ENCODE measurements around the gene LAMA5. TPM values are rescaled to one million over a fixed set of nuclear protein-coding genes. Genes with fewer than 3 reads are reported as not detected.
A peak's percentile ranks its signal among the peaks of the same experiment; 100 is the strongest.

Gene LAMA5
- total and polyA plus RNA-seq, 8 donors: 41.4 to 278 (median 79.6) TPM

DNA sequence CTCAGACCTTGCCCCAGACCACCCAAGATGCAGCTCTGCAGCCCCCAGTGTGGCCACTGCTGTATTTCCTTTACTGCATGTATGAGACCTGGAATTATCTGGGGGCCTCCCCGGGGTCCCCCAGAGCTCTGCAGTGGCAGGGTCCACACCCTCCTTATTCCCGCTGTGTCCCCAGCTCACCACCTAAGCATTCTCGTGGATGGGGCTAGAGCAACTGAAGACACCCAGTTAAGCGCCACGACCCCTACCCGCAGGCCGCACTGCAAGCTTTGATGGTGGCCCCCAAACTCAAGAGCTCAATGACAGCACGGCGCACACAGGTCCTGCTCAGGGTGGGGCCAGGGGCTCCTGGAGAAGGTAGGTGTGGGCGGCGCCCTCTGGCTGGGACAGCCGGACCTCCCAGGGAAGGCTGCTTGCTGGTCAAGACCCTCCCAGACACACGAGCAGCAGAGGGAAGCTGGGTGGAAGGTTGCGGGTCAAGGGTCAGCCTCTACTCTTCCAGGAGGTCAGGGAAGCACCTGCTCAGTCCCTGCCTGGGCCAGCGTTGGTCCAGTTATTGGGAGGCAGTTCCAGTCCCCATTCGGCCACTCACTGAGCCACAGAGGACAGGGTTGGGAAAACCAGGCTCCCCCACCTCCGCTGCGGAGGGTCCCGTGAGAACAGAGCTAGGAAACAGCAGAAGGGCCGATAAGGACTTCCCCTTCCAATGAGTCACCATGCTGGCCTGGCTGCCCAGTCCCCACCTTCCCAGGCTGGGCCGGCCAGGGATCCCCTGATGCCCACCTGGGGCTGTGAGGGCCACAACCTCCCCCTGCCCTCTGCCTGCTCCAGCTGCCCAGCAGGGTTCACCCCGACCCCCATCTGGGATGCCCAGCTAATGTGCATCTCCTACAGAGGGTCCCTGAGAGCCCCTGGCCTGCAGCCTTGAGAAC is 2.9 kb downstream of the LAMA5 start:
- Histone ChIP-seq H3K4me3 (peak overlapping the region; percentile 67 to 90 (median 77)), H3K27ac (peak overlapping the region; percentile 63 to 92 (median 89)), H3K4me1 (peaks cover 88 to 94% (median 91%) of the 10 kb centered on the region in 4 donors)

DNA sequence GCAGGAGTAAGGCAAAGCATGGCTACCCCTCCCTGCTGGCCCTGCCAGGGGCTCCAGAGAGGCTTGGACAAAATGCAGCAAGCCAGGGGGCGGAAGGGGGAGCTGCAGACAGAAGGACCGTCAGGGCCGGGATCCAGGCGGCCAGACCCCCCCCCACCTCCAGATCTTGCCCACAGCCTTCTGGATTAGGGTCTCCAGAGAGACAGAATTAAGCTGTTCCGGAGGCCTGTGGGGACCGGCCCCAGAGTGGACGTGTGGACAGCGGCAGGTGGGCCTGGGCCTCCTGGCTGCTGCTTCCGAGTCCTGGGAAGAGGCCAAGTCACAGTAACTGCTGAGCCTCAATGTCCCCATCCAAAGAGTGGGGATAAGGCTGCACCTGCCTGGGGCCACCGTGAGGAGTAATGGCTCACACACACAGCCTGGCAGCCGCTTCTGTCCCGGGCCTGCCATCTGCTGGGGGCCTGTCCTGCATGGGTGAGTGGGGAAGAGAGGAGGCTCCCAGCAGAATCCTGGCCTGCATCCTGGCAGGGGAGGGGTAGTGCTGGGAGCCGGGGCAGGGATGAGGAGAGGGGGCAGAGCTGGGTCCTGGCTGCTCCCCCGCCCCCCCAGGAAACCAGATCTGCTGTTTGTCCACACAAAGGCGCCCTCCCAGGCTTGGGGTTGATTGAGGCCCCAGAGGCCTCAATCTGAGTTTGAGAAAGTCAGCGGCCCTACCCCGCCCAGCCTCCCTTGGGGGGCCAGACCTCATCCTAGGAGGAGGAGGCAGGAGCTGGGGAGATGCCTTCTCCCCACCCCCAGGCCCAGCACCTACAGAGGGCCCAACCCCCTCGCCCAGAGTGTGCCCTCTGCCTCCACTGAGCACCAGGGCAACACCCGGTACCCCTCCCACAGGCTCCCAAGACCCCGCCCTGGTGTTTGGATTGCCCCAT is 3.9 kb downstream of the LAMA5 start:
- Histone ChIP-seq H3K4me1 (peaks cover 88 to 94% (median 91%) of the 10 kb centered on the region in 4 donors), H3K9me3 (no peaks in the 10 kb centered on the region), H3K27ac (peak overlapping the region in 4 of 5 donors; percentile 82 to 92 (median 90)), H3K36me3 (peaks cover 0 to 14% (median 4%) of the 10 kb centered on the region in 4 donors), H3K27me3 (peaks cover 0 to 25% (median 15%) of the 10 kb centered on the region in 3 donors), H3K4me3 (no peak overlapping the region)
- peak in 1 of 2 donors; percentile 69 for DNase-seq
- TF ChIP-seq POLR2A (IDR thresholded peaks at IDR 0.05) (no peak), POLR2AphosphoS5 (IDR thresholded peaks at IDR 0.05) (no peak), EP300 (IDR thresholded peaks at IDR 0.05) (no peak)
- TF ChIP-seq, protein P1, sequence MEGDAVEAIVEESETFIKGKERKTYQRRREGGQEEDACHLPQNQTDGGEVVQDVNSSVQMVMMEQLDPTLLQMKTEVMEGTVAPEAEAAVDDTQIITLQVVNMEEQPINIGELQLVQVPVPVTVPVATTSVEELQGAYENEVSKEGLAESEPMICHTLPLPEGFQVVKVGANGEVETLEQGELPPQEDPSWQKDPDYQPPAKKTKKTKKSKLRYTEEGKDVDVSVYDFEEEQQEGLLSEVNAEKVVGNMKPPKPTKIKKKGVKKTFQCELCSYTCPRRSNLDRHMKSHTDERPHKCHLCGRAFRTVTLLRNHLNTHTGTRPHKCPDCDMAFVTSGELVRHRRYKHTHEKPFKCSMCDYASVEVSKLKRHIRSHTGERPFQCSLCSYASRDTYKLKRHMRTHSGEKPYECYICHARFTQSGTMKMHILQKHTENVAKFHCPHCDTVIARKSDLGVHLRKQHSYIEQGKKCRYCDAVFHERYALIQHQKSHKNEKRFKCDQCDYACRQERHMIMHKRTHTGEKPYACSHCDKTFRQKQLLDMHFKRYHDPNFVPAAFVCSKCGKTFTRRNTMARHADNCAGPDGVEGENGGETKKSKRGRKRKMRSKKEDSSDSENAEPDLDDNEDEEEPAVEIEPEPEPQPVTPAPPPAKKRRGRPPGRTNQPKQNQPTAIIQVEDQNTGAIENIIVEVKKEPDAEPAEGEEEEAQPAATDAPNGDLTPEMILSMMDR (IDR thresholded peaks at IDR 0.05): no peak
- 50 to 75% (median 70%) methylated on average over 13 to 20 of the region's 20 CpGs for WGBS, 5 donors
- intact Hi-C loops (cut with DNase I; ENCODE audit: low total_unique reads): no loop called here

More for the DNA sequence above, 2.9 kb downstream of the LAMA5 start:
- Histone ChIP-seq H3K9me3 (no peaks in the 10 kb centered on the region), H3K27me3 (peaks cover 0 to 34% (median 20%) of the 10 kb centered on the region in 3 donors), H3K36me3 (peaks cover 0 to 14% (median 4%) of the 10 kb centered on the region in 4 donors)
- 70 to 79% (median 76%) methylated on average over 14 to 22 of the region's 22 CpGs for WGBS, 5 donors
- intact Hi-C loops (cut with DNase I; ENCODE audit: low total_unique reads): no loop called here
- DNase-seq: peak in 1 of 2 donors; percentile 60
- TF ChIP-seq POLR2A (IDR thresholded peaks at IDR 0.05): no peak
- no peak for TF ChIP-seq EP300 (IDR thresholded peaks at IDR 0.05)
- TF ChIP-seq, protein P1 (IDR thresholded peaks at IDR 0.05): no peak
- no peak for TF ChIP-seq POLR2AphosphoS5 (IDR thresholded peaks at IDR 0.05)

GRCh38 chr20:62362590-62362940 is 4.5 kb downstream of the LAMA5 start:
- H3K4me3 ChIP-seq: no peak overlapping the region
- peak overlapping the region in 4 of 5 donors; percentile 82 to 92 (median 90) for H3K27ac ChIP-seq
- H3K27me3 ChIP-seq: peaks cover 0 to 18% (median 8%) of the 10 kb centered on the region in 3 donors
- H3K4me1 ChIP-seq: peaks cover 88 to 94% (median 91%) of the 10 kb centered on the region in 4 donors
- peaks cover 0 to 14% (median 4%) of the 10 kb centered on the region in 4 donors for H3K36me3 ChIP-seq
- H3K9me3 ChIP-seq: no peaks in the 10 kb centered on the region
- TF ChIP-seq, protein P1 (IDR thresholded peaks at IDR 0.05): no peak
- TF ChIP-seq EP300 (IDR thresholded peaks at IDR 0.05): no peak
- TF ChIP-seq POLR2AphosphoS5 (IDR thresholded peaks at IDR 0.05): no peak
- no peak for TF ChIP-seq POLR2A (IDR thresholded peaks at IDR 0.05)
- no peak for DNase-seq
- WGBS, 5 donors: 52 to 63% (median 52%) methylated on average over 11 to 13 of the region's 13 CpGs
- intact Hi-C loops (cut with DNase I; ENCODE audit: low total_unique reads): no loop called here

Data from stomach (tissue), 9 donors.